SU-DHL-6 (cell line): ENCODE measurements around the gene RANBP3.
"Not testable (repeated sequence)": the region's sequence is repeated elsewhere in the genome, so short reads cannot be mapped to it uniquely, and the experiment has no call there.

Experiments
- H2AFZ ChIP-seq: fragments of 200-600 bp; sonication (generic); 2 replicates; pipeline ENCODE4 v1.6.1; 2014; ENCODE audit warnings: low read depth, mild to moderate bottlenecking, moderate library complexity, mixed read lengths, antibody characterized with exemption, low read length; ENCODE audit not compliant: severe bottlenecking
- H3F3A ChIP-seq: fragments of 200-600 bp; shearing (Covaris generic); 2 replicates; pipeline ENCODE4 v1.6.0; 2016; ENCODE audit warnings: antibody characterized with exemption, mild to moderate bottlenecking; ENCODE audit not compliant: insufficient read depth
- H3K27ac ChIP-seq: fragments of 200-600 bp; sonication (generic); 2 replicates; pipeline ENCODE4 v1.5.1; 2016; ENCODE audit warnings: low read depth, mild to moderate bottlenecking, low read length, moderate library complexity, mixed read lengths
- H3K27me3 ChIP-seq: fragments of 200-600 bp; sonication (generic), shearing (Covaris generic); 2 replicates; pipeline ENCODE4 v1.6.0; 2014; ENCODE audit warnings: mild to moderate bottlenecking, low read length
- H3K36me3 ChIP-seq: fragments of 200-600 bp; sonication (generic); 2 replicates; pipeline ENCODE4 v1.6.1; 2014; ENCODE audit warnings: mild to moderate bottlenecking, low read length, mixed read lengths
- H3K4me2 ChIP-seq: fragments of 300-600, 200-600 bp; shearing (Covaris generic), sonication (generic); 2 replicates; pipeline ENCODE4 v1.6.0; 2014; ENCODE audit warnings: low read length, low read depth, mild to moderate bottlenecking; ENCODE audit not compliant: poor library complexity, severe bottlenecking
- H3K4me3 ChIP-seq: fragments of 200-600 bp; sonication (generic); 2 replicates; pipeline ENCODE4 v1.5.1; 2014; ENCODE audit warnings: antibody characterized with exemption, low read length, mild to moderate bottlenecking, mixed read lengths; ENCODE audit not compliant: insufficient read depth, poor library complexity, severe bottlenecking
- H3K79me2 ChIP-seq: fragments of 200-600 bp; sonication (generic); 2 replicates; pipeline ENCODE4 v1.6.1; 2014; ENCODE audit warnings: mild to moderate bottlenecking, low read length, moderate library complexity; ENCODE audit not compliant: insufficient read depth
- H3K9ac ChIP-seq: fragments of 200-600 bp; sonication (generic); 2 replicates; pipeline ENCODE4 v1.7.0; 2014; ENCODE audit warnings: mild to moderate bottlenecking, low read length
- H3K9me2 ChIP-seq: fragments of 200-600 bp; sonication (generic); replicated peaks from 2 replicates; pipeline ENCODE4 v1.6.1; 2014; ENCODE audit warnings: low read length; ENCODE audit not compliant: insufficient read depth
- H3K9me3 ChIP-seq: fragments of 200-600 bp; sonication (generic); 2 replicates; pipeline ENCODE4 v1.6.1; 2014; ENCODE audit warnings: low read length, mixed read lengths; ENCODE audit not compliant: insufficient read depth
- H4K20me1 ChIP-seq: fragments of 200-600 bp; sonication (generic); 2 replicates; pipeline ENCODE4 v1.6.1; 2014; ENCODE audit warnings: low read depth, mild to moderate bottlenecking, antibody characterized with exemption, low read length, moderate library complexity, mixed read lengths
- CTCF ChIP-seq: fragments of 200-600 bp; sonication (generic); IDR thresholded peaks from one replicate; pipeline ENCODE4 v1.5.1; 2017; ENCODE audit warnings: antibody characterized with exemption, mild to moderate bottlenecking, low read length, moderate library complexity; ENCODE audit not compliant: insufficient read depth, poor library complexity, severe bottlenecking
- EZH2phosphoT487 ChIP-seq: fragments of 200-600 bp; sonication (generic), shearing (Covaris generic); conservative IDR thresholded peaks from 2 replicates; pipeline ENCODE4 v1.6.1; 2018; ENCODE audit warnings: mild to moderate bottlenecking, antibody characterized with exemption, low read length, moderate library complexity, mixed read lengths

RANBP3 gene

GRCh38 chr19:5977785-5978605 is at the start of gene RANBP3:
Gene RANBP3 (minus strand): TSS chr19:5978140. CDS start chr19:5978082, 58 bp downstream.
- Histone ChIP-seq H3K4me3 (peak within 1 kb of the TSS; percentile 95), H3K79me2 (peaks cover 72% of the 10 kb centered on the region), H3F3A (0 out of 2 replicates have a peak, but pooled peaks cover 8% of the 10 kb centered on the region), H3K4me2 (peak within 1 kb of the TSS; percentile 97), H3K9me3 (no peaks in the 10 kb centered on the region), H3K9ac (peak within 1 kb of the TSS; percentile 99), H3K36me3 (no peaks in the 10 kb centered on the region), H3K9me2 (no peaks in the 10 kb centered on the region), H3K27me3 (no peaks in the 10 kb centered on the region), H4K20me1 (no peaks in the 10 kb centered on the region; the same call in 1 of the 2 replicates), H2AFZ (peak within 1 kb of the TSS; percentile 77), H3K27ac (peak within 1 kb of the TSS; percentile 77)
- no peak for TF ChIP-seq CTCF
- TF ChIP-seq EZH2phosphoT487, result no peak

- H3K27me3 ChIP-seq, result no peaks in the 10 kb centered on the region
- no peak for TF ChIP-seq CTCF
- no peak for TF ChIP-seq EZH2phosphoT487
- H3K79me2 ChIP-seq, result no peaks in the 10 kb centered on the region
- no peak overlapping the region for H3K9ac ChIP-seq
- no peaks in the 10 kb centered on the region for H3K36me3 ChIP-seq
- H3K9me3 ChIP-seq, result no peaks in the 10 kb centered on the region
- H3F3A ChIP-seq, result no peaks in the 10 kb centered on the region
- no peaks in the 10 kb centered on the region for H3K9me2 ChIP-seq
- no peak overlapping the region for H3K4me3 ChIP-seq
- no peak overlapping the region for H2AFZ ChIP-seq
- no peak overlapping the region for H3K27ac ChIP-seq
- H3K4me2 ChIP-seq, result no peak overlapping the region
- H4K20me1 ChIP-seq, result no peaks in the 10 kb centered on the region
Observed at GRCh38 chr19:6026390-6027227, 48.7 kb upstream of the RANBP3 start.

GRCh38 chr19:6024756-6025155 is 46.8 kb upstream of the RANBP3 start:
- H3K36me3 ChIP-seq, H3K27ac ChIP-seq, H3K9me2 ChIP-seq, H2AFZ ChIP-seq, H3K9me3 ChIP-seq, H3K4me2 ChIP-seq, H3K27me3 ChIP-seq, H4K20me1 ChIP-seq, H3F3A ChIP-seq, H3K79me2 ChIP-seq, H3K4me3 ChIP-seq, H3K9ac ChIP-seq: not testable (repeated sequence)
